Measurements from ENCODE around the gene FCRL1. TPM values are rescaled to one million over a fixed set of nuclear protein-coding genes. Genes with fewer than 3 reads are reported as not detected.

FCRL1 gene
- total and polyA plus RNA-seq, 12 donors = 0.03 to 0.37 TPM; not detected in 10

DNA sequence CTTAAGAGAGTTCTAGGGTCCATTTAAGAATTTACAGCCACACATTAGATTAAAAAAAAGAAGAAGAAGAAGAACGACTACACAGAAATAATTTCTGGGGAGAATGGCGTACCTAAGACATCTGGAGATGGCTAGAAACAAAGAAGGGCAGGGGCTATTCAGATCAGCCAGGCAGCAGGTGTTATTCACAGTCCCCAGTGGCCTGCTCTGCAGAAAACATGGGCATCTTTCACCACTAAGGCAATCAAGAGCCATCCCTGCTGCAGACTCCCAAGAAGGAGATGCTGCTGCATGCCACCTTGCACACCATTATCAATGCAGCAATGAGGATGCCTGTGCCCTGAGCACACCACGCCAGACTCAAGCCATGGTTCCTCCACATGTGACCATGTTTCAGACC is 35.1 kb downstream of the FCRL1 start:
- H3K4me1 ChIP-seq = no peaks in the 10 kb centered on the region
- TF ChIP-seq, protein P1, sequence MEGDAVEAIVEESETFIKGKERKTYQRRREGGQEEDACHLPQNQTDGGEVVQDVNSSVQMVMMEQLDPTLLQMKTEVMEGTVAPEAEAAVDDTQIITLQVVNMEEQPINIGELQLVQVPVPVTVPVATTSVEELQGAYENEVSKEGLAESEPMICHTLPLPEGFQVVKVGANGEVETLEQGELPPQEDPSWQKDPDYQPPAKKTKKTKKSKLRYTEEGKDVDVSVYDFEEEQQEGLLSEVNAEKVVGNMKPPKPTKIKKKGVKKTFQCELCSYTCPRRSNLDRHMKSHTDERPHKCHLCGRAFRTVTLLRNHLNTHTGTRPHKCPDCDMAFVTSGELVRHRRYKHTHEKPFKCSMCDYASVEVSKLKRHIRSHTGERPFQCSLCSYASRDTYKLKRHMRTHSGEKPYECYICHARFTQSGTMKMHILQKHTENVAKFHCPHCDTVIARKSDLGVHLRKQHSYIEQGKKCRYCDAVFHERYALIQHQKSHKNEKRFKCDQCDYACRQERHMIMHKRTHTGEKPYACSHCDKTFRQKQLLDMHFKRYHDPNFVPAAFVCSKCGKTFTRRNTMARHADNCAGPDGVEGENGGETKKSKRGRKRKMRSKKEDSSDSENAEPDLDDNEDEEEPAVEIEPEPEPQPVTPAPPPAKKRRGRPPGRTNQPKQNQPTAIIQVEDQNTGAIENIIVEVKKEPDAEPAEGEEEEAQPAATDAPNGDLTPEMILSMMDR (IDR thresholded peaks at IDR 0.05) = no peak
- WGBS, 2 donors = 79% methylated on average over 3 of the region's 3 CpGs
- DNase-seq (no peak), ATAC-seq (no peak)
- no peak overlapping the region for H3K4me3 ChIP-seq
- no peak overlapping the region for H3K27ac ChIP-seq
- intact Hi-C loops (cut with DNase I) = no loop called here
- H3K9me3 ChIP-seq = peaks cover 0 to 4% (median 0%) of the 10 kb centered on the region in 11 donors
- H3K36me3 ChIP-seq = no peaks in the 10 kb centered on the region
- H3K27me3 ChIP-seq = no peaks in the 10 kb centered on the region

DNA sequence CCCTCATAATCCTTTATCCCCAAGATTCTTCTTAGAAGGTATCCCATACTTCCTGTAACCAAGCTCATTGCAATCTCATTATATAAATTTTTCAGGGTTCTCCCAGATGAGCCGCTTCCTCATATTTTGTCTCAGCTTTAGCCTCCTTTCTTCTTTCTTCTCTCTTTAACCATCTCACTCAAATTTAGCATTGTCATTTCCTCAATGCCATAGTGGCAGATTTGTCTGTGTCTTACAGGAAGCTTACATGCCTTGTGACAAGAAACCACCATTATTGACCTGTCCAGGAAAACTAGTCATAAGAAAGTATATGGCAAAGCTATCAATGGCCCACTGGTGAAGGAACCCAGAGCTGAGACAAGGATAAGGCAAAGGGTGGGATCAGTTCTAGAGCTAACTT is 37.0 kb downstream of the FCRL1 start:
- no peak overlapping the region for H3K4me3 ChIP-seq
- no peak overlapping the region for H3K27ac ChIP-seq
- intact Hi-C loops (cut with DNase I) = no loop called here
- TF ChIP-seq, protein P1 (IDR thresholded peaks at IDR 0.05) = no peak
- H3K4me1 ChIP-seq = no peaks in the 10 kb centered on the region
- DNase-seq (no peak), ATAC-seq (no peak)
- no peaks in the 10 kb centered on the region for H3K27me3 ChIP-seq
- peaks cover 0 to 4% (median 0%) of the 10 kb centered on the region in 11 donors for H3K9me3 ChIP-seq
- H3K36me3 ChIP-seq = no peaks in the 10 kb centered on the region
- WGBS, 2 donors = 76 to 96% methylated on average over 1 of the region's 1 CpG

DNA sequence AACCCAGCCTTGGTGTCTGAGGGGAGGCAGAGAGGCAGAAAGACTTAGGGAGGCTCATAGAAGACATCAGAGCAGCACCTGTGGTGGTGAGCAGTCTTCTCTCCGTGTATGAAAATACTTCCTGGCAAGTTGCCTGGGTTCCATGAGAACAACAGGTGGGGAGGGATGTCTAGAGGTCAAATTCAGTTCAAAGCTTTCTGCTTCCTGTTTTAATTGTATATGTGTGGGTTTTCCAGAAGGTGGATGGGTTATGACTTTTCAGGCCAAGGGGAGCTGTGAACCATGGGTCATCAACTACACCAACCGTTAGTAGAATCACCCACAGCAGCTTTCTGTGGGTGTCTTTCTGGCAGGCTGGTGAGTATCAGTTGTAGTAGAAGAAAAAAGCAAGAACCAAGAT is 38.9 kb downstream of the FCRL1 start:
- WGBS, 2 donors = 37 to 45% methylated on average over 2 of the region's 2 CpGs
- TF ChIP-seq, protein P1 (IDR thresholded peaks at IDR 0.05) = no peak
- DNase-seq (no peak), ATAC-seq (no peak)
- Histone ChIP-seq H3K4me1 (no peaks in the 10 kb centered on the region), H3K27ac (no peak overlapping the region), H3K27me3 (no peaks in the 10 kb centered on the region), H3K36me3 (no peaks in the 10 kb centered on the region), H3K4me3 (no peak overlapping the region), H3K9me3 (no peaks in the 10 kb centered on the region)
- intact Hi-C loops (cut with DNase I) = no loop called here

DNA sequence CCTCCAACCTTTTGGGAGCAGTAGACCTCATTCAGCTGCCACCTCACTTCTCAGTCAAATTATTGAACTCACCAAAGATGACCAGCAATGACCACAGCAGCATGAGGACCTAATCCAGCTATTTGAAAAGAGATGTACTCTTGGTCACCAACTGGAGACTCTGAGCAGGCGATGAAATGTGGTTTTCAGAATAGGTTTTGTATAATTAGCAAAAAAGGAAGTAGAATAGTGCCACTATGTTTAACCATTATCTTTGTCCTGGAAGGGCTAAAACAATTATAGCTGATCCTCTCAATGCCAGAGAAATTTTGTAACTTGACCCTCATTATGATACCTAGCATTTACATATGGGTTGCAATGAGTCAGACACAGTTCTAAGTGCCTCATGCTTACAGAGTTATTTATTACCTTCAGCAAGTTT is 42.9 kb downstream of the FCRL1 start, which contains the start of gene FCRL2:
Gene FCRL2, minus strand, starts transcription at position 162 of the 421 bp plus-strand sequence. Its CDS starts 59 bp downstream, at position 103.
- Histone ChIP-seq H3K36me3 (no peaks in the 10 kb centered on the region), H3K4me1 (peaks cover 0 to 4% (median 0%) of the 10 kb centered on the region in 9 donors), H3K27ac (no peak within 1 kb of the TSS), H3K4me3 (no peak within 1 kb of the TSS), H3K27me3 (peaks cover 0 to 7% (median 0%) of the 10 kb centered on the region in 7 donors), H3K9me3 (no peaks in the 10 kb centered on the region)
- TF ChIP-seq, protein P1 (IDR thresholded peaks at IDR 0.05) = no peak
- no peak for DNase-seq
- WGBS, 2 donors = 81 to 84% methylated on average over 1 of the region's 1 CpG
- intact Hi-C loops (cut with DNase I) = no loop called here
- ATAC-seq = no peak
